ENCODE measurements around the gene TLX1.

GRCh38 chr10:101091546-101092290 is 39.4 kb upstream of the TLX1 start:
- TF ChIP-seq CTCF (conservative IDR thresholded peaks at IDR 0.05; ENCODE audit: low read depth, low read length) (no peak), EZH2 (IDR thresholded peaks at IDR 0.05; ENCODE audit: low read length, unreplicated experiment) (no peak), EZH2phosphoT487 (IDR thresholded peaks at IDR 0.05; ENCODE audit: borderline replicate concordance, low read length) (no peak)
